IPS-18a (cell line): Measurements from ENCODE around the gene ZNF423.

Experiments used
- H3K27ac ChIP-seq: one replicate; pipeline ENCODE4 v1.5.1; 2013; ENCODE audit warnings: low read length
- H3K27me3 ChIP-seq: one replicate; pipeline ENCODE4 v1.6.1; 2013; ENCODE audit warnings: mild to moderate bottlenecking, low read length; ENCODE audit not compliant: control insufficient read depth, insufficient read depth
- H3K36me3 ChIP-seq: one replicate; pipeline ENCODE4 v1.6.1; 2013; ENCODE audit warnings: low read depth, low read length; ENCODE audit not compliant: control insufficient read depth
- H3K4me1 ChIP-seq: one replicate; pipeline ENCODE4 v1.6.1; 2013; ENCODE audit warnings: low read depth, low read length; ENCODE audit not compliant: control insufficient read depth
- H3K4me3 ChIP-seq: one replicate; pipeline ENCODE4 v1.5.1; 2013; ENCODE audit warnings: low read length
- H3K9ac ChIP-seq: one replicate; pipeline ENCODE4 v1.6.1; 2013; ENCODE audit warnings: mild to moderate bottlenecking, low read length, moderate library complexity
- H3K9me3 ChIP-seq: one replicate; pipeline ENCODE4 v1.6.1; 2013; ENCODE audit warnings: low read depth, low read length; ENCODE audit not compliant: control insufficient read depth

ZNF423 gene

DNA sequence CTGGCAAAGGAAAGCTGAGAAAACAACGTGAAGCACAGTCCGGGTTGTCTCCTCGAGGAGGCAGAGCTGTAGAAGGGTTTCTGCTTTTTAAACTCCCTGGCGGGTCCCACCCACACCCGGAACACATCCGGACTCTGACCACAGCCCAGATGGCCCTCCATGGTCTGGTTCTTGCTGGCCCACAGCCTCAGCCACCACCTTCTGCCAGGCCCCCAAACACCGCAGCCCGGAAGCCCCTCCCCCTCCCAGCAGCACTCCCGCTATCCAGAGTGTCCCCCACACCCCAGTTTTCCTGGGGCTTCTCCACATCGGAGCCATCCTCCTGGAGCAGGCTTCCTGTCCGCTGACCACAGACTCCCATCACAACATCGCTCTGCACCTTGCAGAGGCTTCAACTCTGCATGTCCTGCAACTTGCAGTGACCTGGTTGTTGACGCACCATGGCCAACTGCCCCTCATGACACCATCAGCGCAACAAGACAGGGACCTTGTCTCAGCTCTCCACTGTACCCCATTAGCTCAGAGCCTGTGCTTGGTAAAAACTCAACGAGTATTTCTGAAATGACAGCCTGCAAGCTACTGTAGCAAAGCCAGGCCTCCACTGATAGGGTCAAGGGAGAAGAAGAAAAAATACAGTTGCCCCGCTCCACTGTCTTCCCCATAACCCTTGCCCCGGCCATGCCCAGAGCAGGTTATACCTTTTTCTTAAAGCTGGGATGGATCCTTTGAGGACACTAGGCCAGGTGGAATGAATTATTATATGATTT, 352.5 kb downstream of the ZNF423 start:
- H3K9ac ChIP-seq = no peak overlapping the region
- H3K36me3 ChIP-seq = no peaks in the 10 kb centered on the region
- no peak overlapping the region for H3K4me3 ChIP-seq
- H3K4me1 ChIP-seq = no peaks in the 10 kb centered on the region
- no peaks in the 10 kb centered on the region for H3K27me3 ChIP-seq
- H3K27ac ChIP-seq = no peak overlapping the region
- no peaks in the 10 kb centered on the region for H3K9me3 ChIP-seq

DNA sequence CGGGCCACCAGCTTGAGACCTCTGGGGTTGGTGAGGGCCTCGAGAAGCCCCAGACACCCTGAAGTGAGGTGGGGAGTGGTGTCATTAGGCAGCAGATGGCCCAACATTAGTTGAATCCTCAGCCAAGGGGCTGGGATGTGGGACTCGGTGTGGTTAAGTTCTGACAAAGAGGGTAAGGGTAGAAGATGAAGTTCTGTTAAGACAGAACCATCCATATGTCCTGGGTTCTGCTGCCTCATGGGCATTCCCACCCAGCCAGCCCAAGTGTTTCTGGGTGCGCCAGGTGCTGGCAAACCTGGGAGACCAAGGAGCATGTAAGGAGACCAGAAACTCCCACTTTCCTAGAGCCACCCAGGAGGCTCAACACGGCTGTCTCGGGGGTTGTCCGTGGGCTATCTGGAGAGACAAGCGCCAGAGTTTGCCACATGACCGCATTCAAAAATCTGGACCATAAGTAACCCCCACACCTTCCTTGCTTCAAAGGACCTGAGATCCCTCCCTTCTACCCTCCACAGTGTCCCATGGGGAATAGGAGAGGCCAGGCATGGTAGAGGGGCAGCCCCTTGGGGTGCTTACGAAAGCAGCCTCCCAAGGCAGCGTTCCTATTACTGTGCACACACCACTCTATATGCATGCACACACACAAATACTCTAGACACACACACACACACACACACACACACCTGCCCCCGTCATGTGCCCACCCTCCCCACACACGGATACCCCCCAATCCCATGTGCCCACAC, 353.6 kb downstream of the ZNF423 start:
- no peaks in the 10 kb centered on the region for H3K4me1 ChIP-seq
- H3K4me3 ChIP-seq = no peak overlapping the region
- H3K36me3 ChIP-seq = no peaks in the 10 kb centered on the region
- H3K27ac ChIP-seq = no peak overlapping the region
- H3K27me3 ChIP-seq = no peaks in the 10 kb centered on the region
- H3K9me3 ChIP-seq = no peaks in the 10 kb centered on the region
- H3K9ac ChIP-seq = no peak overlapping the region

GRCh38 chr16:49499869-49500610, 355.9 kb downstream of the ZNF423 start:
- H3K4me1 ChIP-seq = no peaks in the 10 kb centered on the region
- no peak overlapping the region for H3K4me3 ChIP-seq
- H3K27ac ChIP-seq = no peak overlapping the region
- H3K27me3 ChIP-seq = no peaks in the 10 kb centered on the region
- H3K9ac ChIP-seq = no peak overlapping the region
- H3K9me3 ChIP-seq = no peaks in the 10 kb centered on the region
- H3K36me3 ChIP-seq = no peaks in the 10 kb centered on the region

DNA sequence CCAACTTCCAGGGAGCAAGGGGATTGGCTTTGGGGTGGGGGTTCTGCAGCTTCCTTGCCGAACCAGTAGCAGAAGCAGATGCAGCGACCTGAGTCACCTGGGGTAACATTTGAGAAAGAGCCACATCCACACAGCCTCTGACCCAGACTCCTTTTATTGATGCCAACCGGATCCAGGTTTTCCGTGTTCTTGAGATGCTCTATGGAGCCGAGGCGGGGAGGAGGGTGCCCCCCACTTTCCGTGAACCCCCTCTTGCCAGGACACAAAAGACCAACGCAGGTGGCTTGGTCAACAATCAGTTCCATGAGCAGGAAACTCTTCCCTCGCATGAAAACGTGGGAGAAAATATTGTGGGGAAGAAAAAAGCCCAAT, 356.5 kb downstream of the ZNF423 start:
- no peaks in the 10 kb centered on the region for H3K4me1 ChIP-seq
- H3K9me3 ChIP-seq = no peaks in the 10 kb centered on the region
- no peak overlapping the region for H3K27ac ChIP-seq

GRCh38 chr16:49498666-49499413, 357.1 kb downstream of the ZNF423 start:
- no peaks in the 10 kb centered on the region for H3K9me3 ChIP-seq
- H3K27ac ChIP-seq = no peak overlapping the region
- no peaks in the 10 kb centered on the region for H3K4me1 ChIP-seq
- H3K4me3 ChIP-seq = no peak overlapping the region
- H3K9ac ChIP-seq = no peak overlapping the region
- no peaks in the 10 kb centered on the region for H3K36me3 ChIP-seq
- H3K27me3 ChIP-seq = no peaks in the 10 kb centered on the region

More for the DNA sequence above, 356.5 kb downstream of the ZNF423 start:
- no peaks in the 10 kb centered on the region for H3K27me3 ChIP-seq
- H3K9ac ChIP-seq = no peak overlapping the region
- H3K4me3 ChIP-seq = no peak overlapping the region
- no peaks in the 10 kb centered on the region for H3K36me3 ChIP-seq

DNA sequence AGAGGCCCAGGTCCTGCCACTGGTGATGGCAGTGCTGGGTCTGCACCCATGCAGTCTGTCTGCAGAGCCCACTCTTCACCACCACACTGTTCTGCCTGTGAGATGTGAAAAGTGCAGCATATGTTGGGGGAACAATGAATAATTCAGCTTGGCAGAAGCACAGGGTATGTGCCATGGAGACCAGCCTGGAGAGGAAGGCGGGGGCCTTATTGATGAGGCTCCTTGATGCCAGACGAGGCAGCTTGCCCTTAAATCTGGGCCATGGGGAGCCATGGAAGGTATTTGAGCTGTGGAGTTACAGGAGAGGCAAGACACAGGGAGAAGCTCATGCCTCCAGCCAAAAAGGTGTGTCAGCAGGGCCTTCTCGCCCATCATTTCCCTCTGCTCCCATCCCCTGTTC, 357.6 kb downstream of the ZNF423 start:
- no peaks in the 10 kb centered on the region for H3K9me3 ChIP-seq
- no peaks in the 10 kb centered on the region for H3K36me3 ChIP-seq
- no peaks in the 10 kb centered on the region for H3K4me1 ChIP-seq
- no peak overlapping the region for H3K9ac ChIP-seq
- no peak overlapping the region for H3K27ac ChIP-seq
- H3K4me3 ChIP-seq = no peak overlapping the region
- H3K27me3 ChIP-seq = no peaks in the 10 kb centered on the region

GRCh38 chr16:49497466-49497865, 358.4 kb downstream of the ZNF423 start:
- H3K27ac ChIP-seq = no peak overlapping the region
- H3K9ac ChIP-seq = no peak overlapping the region
- H3K4me3 ChIP-seq = no peak overlapping the region
- no peaks in the 10 kb centered on the region for H3K36me3 ChIP-seq
- no peaks in the 10 kb centered on the region for H3K9me3 ChIP-seq
- H3K4me1 ChIP-seq = no peaks in the 10 kb centered on the region
- H3K27me3 ChIP-seq = no peaks in the 10 kb centered on the region

GRCh38 chr16:49496656-49497055, 359.3 kb downstream of the ZNF423 start:
- no peaks in the 10 kb centered on the region for H3K9me3 ChIP-seq
- H3K27me3 ChIP-seq = no peaks in the 10 kb centered on the region
- peaks cover 5% of the 10 kb centered on the region for H3K4me1 ChIP-seq
- H3K4me3 ChIP-seq = no peak overlapping the region
- no peak overlapping the region for H3K27ac ChIP-seq
- H3K9ac ChIP-seq = no peak overlapping the region
- H3K36me3 ChIP-seq = no peaks in the 10 kb centered on the region

DNA sequence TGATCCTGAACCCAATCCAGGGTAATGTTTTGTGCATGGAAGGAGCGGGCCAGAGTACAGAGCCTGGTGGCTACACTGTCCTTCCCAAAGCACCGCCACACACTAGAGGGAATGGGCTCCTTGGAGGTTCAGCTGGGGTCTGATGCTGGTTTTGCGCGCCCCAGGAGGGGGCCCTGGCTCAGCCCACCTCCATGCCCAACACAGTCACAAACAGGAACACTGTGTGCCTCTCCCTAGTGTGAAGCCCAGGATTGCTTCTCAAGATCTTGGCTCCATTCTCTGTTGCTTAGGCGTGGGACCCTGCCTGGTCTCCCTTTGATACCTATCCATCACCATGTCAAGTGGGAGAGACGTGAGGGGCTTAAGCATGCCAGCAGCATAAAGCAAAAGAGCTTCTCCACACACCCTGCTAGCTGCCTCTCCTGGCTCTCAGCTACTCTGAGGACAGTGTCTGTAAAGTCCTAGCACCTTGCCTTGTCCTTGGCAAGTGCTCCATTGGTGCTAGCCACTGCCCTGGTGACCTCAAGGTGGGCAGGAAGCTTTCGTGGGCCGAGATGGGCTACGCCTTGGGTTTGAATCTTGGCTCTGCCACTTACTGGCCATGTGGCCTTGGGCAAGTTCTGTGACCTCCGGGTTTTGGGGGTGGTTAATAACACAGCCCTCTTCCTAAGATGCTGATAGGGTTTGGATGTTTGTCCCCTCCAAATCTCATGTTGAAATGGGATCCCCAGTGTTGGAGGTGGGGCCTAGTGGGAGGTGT, 360.1 kb downstream of the ZNF423 start:
- no peak overlapping the region for H3K9ac ChIP-seq
- H3K27me3 ChIP-seq = no peaks in the 10 kb centered on the region
- H3K36me3 ChIP-seq = no peaks in the 10 kb centered on the region
- no peaks in the 10 kb centered on the region for H3K9me3 ChIP-seq
- no peak overlapping the region for H3K27ac ChIP-seq
- no peak overlapping the region for H3K4me3 ChIP-seq
- peaks cover 13% of the 10 kb centered on the region for H3K4me1 ChIP-seq

DNA sequence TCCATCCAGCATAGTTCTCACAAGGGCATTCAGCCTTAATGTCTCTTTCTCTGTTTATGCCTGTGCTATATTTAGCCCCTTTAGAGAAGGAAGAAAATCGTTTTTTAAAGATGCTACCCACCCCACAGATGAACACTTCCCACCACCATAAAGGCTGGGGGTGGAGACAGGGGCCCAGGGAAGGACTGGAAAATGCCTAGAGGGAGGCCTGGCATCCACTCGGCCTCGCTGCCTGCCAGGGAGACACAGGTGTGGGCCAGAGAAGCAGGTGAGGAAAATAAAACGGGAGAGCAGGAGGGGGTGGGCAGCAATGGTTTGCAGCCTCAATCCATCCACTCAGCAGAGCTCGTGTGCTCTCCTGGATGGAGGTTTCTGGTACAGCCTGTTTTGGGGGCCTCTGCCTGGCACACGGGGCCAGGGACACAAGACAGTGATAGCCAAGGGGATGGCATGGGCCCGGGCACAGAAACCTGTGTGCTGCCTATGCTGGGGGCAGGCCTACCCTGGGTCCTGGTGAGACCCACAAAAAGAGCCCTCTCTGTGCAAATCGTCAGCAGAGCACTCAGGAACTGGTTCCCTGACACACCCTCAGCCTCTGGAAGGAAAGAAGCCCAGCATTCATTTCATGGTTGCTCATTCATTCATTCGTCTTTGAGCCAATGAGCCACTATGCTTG, 360.9 kb downstream of the ZNF423 start:
- H3K9ac ChIP-seq = no peak overlapping the region
- no peak overlapping the region for H3K4me3 ChIP-seq
- H3K36me3 ChIP-seq = no peaks in the 10 kb centered on the region
- no peak overlapping the region for H3K27ac ChIP-seq
- no peaks in the 10 kb centered on the region for H3K9me3 ChIP-seq
- no peaks in the 10 kb centered on the region for H3K27me3 ChIP-seq
- peaks cover 14% of the 10 kb centered on the region for H3K4me1 ChIP-seq
